HG02938 (cell line): ENCODE measurements around the gene ARV1.
"Not testable (repeated sequence)": the region's sequence is repeated elsewhere in the genome, so short reads cannot be mapped to it uniquely, and the experiment has no call there.

Experiments used
- ATAC-seq: cut with Tn5 transposase; IDR thresholded peaks from one replicate; pipeline ENCODE4 v1.9.1; 2021; ENCODE audit warnings: mild to moderate bottlenecking, moderate library complexity; ENCODE audit not compliant: unreplicated experiment

Gene ARV1

DNA sequence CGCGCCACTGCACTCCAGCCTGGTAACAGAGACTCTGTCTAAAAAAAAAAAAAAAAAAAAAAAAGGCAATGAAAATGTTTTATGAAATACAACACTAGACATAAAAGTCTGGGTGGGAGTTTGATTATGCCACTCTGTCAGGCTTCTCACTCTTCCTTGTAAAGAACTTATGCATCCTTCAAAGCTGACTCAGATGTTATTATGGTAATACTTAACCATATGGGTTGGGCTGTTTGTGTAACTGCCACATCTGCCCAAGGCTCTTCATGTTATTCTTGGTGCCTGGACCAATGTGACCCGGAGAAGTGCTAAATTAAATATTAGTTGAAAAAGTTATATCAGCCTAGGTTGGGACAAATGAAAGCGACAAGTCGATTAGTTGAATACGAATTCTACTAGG, 37.3 kb downstream of the ARV1 start:
- ATAC-seq, result no peak

DNA sequence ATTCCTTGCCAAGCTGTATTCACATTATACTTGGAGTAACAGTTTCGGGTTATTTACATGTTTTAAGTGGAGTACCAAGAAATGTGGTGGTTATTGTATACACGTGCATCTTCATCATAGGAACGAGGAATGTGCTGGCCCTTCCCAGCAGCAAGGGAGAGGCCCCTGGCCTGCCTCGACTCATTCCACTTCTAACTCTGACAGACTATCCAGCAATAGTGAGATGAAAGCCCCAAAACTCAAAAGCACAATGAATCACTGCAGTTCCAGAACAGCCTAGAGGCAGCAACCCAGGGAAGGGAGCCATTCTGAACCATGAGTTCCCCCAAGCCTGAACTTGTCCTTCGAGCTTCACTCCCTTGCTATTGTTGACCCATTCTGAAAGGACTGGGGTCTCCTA, 38.1 kb downstream of the ARV1 start:
- no peak for ATAC-seq

DNA sequence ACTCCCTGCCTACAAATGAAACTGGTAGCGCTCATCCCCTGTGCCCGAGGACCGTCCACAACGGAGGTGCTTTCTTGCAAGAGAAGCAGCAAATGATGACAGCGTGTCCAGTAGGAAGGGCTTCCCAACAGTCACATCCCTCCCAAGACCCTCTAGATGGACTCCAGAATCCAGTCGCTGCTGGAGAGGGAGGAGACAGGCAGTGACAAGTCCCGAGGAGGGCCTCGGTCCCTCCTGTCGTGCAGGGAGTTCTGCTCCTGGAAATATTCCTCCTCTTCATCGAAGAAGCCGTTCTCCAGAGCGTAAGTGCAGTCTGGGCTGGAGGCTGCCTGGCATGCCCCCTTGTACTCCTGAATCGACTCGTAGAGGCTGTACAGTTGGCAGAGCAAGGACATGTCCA, 40.8 kb downstream of the ARV1 start:
- no peak for ATAC-seq

DNA sequence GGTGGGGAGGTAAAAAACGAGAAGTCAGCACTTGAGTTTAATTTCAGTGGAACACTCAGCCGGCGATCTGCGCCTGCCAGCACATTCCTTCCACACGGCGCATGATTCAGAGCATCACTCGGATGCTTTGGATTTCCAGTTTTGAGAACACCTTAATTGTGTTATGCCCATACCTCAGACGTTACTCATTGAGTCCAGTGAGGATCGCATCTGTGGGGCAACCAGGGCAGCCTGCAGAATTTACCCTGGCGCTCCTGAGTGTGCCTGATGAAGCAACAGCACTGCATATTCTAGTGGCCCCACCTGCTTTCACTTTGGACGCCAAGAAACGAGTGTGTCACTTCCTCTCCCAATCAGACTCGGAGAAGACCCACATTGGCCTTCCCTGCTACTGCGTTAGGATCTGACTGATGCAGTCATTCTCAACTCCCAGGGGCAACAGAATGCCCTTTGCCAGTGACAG, 41.3 kb downstream of the ARV1 start:
- ATAC-seq, result no peak

DNA sequence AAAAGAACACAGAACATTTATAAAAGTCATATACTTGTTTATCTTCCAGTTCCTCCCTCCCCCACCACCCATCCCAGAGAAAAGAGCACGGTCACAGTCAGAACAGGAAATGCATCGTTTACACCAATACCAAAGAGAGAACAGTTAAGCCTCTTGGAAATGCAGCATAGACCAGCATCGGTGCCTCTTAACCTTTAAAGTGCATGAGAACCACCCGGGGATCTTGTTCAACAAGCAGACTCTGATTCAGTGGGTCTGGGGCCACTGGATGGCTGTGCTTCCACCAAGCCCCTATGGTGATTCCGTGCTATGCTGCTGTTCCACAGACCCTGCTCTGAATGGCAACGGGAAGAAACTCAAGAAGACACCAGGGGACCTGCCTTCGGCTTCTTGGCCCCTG, 41.9 kb downstream of the ARV1 start:
- no peak for ATAC-seq

DNA sequence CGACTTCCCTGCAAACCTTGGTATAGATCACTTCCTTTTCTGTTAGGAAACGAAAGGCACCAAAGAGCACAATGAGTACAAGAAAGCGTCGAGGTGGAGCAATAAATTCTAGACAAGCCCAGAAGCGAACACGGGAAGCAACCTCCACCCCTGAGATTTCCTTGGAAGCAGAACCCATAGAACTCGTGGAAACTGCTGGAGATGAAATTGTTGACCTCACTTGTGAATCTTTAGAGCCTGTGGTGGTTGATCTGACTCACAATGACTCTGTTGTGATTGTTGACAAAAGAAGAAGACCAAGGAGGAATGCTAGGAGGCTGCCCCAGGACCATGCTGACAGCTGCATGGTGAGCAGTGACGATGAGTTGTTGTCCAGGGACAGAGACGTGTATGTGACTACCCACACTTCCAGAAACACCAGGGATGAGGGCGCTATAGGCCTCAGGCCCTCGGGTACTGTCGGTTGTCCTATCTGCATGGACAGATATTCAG, 42.7 kb downstream of the ARV1 start:
- ATAC-seq, result no peak

DNA sequence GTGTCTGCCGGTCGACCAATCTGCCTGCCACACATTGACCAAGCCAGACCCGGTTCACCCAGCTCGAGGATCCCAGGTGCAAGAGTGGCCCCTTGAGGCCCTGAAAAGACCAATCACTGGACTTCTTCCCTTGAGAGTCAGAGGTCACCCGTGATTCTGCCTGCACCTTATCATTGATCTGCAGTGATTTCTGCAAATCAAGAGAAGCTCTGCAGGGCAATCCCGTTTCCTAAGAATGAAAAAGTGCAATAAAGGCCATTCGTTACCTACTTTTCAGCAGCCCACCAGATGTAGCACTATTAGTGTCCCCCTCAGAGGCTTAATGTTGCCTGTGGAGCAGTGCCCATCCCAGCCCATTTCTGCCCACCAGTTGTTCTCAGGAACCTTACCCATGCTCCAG, 43.6 kb downstream of the ARV1 start:
- ATAC-seq, result not testable (repeated sequence)

DNA sequence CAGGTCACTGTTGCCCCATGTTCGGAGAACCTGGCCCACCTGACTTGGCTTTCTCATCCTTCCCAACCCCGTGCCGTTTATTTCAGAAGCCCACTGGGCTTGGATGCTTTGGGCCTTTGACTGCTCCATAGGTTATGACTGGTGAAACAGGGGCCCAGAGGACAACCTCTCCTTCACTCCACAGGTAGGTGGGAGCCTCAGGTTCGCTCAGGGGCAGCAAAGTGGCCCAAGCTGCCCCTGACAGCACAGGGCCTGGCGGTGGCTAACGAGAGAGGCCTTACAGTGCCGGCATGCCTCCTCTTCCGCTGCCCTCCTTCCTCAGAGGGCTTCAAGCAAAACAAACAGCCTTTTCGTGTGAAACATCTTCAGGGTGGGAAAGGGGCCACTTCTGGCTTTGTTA, 44.3 kb downstream of the ARV1 start:
- no peak for ATAC-seq

DNA sequence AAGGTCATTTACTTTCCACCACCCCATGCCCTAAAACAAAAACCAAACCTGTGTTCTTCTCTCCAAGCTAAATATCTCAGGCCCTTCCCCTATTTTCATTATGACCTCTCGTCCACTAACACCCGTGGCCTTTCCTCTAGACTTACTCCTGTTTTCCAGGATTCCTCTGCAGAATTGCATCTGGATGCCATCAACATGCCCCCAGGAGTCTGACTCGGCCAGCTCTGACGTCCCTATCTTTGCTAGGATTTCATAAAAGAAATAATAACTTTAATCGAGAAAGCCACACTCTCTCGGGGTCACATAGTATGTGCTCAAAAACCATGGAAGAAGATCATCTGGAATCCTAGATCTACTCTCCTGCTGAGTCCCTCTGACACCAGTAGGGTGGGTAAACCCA, 47.7 kb downstream of the ARV1 start:
- no peak for ATAC-seq

DNA sequence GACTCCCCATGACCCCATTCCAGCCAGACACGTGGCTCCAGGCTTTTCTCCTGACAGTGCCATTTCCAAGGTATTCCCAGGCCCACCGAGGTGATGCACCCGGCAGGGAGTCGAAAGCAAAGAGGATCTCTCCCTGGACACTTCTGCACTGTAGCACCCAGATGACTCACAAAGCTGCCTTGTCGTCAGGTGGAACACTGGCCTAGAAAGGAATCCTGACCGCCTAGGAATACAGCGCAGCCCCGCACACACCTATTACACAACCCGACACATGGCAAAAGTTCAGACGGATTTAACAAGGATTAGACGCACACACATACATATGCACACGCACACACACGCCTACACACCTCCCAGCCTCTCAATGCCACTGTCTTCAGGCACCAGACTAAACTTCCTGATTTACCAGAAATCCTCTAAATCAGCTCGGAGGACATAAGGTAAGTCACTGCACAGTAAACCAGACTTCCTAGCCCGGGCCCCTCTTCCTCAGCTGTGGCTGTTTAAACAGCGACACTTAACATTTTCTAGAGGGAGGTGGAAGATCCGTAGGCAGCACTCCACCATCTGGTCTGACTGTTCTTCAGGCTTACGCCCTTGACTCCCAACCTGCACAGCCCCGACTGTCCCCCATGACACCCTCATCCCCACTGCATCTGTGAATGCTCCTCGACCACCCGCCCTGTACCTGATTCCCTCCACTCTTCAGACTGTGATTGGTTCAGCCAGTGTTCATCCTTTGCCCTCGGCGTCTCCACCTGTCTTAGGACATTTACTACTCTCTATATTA, 48.4 kb downstream of the ARV1 start:
- ATAC-seq, result no peak

DNA sequence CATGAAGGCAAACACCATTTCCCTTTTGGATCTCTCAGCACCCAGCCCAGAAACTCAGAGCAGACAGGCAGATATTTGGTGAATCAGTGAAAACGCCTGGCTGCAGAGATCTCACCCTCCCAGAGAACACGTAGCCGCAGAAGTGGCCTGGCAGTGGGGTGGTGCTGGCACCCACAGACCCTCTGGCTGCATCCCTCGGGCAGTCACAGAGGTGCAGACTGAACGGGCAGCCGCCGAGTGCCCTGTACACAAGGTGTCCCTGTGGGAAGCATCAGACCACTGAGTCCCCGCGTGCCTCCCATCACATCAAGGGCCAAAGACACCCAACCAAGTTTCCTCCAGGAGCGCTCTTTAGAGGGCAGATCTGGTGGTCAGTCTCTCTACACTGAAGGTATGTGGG, 49.1 kb downstream of the ARV1 start:
- ATAC-seq, result no peak

DNA sequence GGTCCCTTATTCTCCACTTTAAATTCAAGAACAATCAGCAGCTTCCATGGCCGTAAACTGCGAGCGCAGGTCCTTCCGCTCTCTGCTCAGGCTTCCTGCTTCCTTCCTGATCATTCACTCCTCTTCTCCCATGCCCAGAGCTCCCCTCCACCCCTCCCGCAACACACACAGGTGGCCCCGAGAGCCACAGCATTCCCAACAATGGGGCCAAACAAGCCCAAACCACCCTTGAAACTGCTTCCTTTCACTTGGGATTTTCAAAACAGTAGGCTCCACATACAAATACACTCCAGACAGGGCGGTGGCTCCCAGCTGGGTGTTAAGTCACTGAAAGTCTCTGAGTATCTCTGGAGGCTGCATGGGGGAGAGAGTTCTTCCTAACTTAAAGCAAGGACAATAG, 49.8 kb downstream of the ARV1 start:
- no peak for ATAC-seq

DNA sequence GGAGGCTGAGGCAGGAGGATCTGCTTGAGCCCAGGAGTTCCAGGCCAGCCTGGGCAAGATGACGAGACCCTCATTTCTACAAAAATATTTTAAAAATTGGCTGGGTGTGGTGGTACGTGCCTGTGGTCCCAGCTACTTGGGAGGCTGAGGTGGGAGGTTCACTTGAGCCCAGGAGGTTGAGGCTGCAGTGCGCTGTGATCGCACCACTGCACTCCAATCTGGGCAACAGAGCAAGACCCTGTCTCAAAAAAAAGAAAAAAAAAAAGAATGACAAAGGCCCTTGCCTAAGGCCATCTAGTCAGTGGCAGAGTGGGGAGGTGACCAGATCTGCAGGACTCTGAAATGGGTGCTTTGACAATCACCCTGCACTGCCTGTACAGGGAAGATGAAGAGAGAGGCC, 50.4 kb downstream of the ARV1 start:
- not testable (repeated sequence) for ATAC-seq

DNA sequence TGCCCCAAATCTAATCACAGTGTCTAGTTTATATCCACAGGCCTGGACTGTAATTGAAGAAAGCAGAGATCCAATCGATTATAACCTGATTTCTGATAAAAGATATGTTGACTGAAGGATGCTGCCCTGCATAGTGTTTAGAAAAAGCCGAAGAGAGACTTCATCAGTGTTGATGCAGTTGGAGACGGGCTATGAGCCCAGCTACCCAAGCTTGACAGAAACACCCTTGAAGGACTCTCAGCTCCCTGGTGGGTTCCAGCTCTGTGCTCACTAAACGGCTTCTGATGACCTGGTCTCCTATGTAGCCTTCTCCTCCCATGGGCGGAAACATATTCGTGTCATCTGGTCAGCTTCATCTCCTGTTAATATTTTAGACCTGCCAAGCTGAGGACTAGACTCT, 50.9 kb downstream of the ARV1 start:
- ATAC-seq, result no peak

DNA sequence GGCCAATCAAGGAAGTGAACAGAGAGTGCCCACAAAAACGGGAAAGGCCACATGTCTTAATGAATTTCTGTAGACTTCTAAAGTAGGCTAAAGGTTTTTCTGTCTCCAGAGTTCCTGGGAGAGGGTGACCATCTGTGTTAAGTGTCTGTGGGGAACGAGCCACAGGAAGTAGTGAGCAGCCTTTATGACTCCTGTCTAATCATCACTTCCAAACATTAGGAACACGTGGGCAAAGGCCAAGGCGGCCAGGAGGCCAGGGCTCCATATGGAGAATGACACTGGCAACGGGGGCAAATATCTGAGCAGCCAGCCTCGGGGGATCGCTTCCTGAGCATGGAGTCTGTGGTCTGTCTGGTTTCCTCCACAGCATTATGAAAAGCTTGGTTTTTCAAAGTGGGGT, 54.1 kb downstream of the ARV1 start:
- ATAC-seq, result no peak

DNA sequence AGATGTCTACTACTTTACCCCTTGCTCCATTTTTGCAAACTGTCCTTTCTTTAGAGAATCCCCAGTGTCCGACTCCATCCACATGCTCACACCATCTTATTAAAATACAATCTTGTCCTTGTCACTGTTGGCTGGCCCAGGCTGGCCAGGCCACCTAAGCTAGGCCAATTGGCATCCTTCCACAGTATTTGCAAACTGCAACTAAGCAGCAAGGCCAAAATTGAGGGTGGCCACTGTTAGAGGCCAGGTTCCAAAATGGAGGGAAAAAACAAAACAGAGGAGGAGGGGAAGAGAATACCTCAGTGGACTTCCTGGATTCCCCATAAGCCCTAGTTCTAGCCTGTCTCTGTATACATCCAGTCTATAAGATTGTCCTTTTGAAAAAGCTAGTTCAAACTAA, 56.9 kb downstream of the ARV1 start:
- ATAC-seq, result no peak

DNA sequence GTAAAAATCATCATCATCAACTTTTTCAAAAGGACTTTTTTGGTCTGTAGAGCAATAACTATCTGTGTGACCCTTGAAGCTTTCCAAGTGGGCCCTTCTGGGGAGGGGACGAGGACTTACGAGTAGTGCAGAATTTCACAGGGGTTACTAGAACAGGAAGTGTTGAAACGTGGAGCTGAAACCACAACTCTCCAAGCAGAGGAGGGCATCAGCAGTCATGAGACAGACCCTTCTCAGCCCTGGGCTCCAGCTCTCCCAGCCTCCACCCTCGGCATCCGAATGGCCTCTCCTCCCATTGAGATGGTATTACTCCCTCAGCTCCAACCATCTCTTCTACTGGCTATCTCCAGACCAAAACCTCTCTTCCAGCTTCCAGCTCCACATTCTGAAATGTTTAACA, 57.5 kb downstream of the ARV1 start:
- no peak for ATAC-seq

DNA sequence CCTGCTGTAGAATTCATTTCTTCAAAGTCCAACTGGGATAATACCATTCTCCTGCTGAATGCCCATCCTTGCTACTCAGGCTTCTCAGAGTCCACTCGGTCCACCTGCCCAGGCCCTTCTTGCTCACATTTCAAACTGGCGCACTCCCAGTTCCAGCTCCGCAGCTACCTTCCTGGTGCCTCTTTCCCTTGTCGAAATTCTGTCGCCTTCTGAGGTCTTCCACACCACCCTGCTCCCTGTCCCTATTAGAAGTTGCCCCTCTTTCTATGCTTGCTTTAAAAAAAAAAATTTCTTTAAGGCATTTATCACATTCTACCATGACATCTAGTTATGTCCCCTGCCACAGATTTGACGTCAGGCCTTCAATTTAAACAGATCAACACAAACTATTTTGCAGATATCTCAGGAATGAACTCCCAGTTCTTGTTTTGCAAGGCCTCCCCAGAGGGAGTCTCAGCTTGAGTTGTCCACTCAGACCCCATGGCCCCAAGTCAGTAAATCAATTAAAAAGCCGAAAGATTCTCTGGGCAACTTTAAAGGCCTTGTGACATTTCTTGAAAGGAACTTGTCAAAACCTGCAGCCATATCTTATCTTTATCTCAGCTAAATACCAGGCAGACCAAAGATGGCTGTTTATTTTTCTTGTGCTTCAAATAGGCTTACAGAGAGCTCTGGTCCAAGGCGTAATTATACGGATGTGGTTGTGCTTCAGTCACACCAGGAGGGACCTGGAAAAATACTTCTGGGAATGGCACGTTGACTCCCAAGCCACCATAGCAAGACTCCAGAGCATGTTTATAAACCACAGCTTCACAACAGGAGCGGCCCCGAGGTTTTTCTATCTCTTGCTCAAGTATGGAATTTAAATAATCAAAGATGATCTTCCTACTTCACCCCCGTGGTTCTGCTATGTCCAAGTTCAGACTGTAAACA, 59.0 kb downstream of the ARV1 start:
- ATAC-seq, result no peak

DNA sequence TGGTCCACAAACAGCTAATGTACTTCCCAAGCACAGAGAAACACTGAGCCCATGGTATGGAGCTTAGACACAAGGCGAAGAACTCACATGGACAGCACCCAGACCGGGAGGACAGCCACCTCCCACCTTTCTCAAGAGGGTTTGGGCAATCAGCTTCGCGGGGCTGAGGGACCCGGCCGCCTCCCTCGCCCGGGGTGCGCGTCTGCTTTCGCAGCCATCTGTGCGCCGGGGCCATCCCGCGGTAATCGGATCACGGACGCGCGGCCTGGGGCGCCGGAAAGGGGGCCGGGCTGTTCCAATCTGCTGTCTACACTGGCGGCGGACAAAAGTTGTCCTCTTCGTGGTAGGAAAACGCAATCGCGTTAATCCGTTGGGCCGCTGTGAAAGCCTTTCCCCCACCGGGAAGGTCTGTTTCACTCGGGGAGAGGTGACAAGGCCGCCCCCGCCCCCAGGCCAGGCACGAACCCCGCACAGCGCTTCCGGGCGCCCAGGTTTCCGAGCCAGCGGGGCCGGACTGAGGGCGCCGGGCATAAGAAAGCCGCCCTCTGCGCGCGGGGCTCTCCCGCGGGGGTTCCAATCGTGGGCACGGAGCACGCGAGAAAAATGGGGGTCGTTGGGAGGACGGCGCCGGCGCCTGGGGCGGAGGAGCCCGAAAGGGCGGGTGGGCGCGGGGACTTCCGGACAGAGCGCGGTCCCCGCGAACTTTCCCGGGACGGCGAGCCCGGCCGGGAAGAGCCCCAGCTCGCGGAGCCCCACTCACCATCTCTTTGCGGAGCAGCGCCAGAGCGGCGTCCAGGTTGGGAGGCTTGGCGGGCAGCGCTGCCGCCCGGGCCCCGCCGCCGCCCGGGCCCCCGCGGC, 60.5 kb downstream of the ARV1 start:
- peak; percentile 35 for ATAC-seq

DNA sequence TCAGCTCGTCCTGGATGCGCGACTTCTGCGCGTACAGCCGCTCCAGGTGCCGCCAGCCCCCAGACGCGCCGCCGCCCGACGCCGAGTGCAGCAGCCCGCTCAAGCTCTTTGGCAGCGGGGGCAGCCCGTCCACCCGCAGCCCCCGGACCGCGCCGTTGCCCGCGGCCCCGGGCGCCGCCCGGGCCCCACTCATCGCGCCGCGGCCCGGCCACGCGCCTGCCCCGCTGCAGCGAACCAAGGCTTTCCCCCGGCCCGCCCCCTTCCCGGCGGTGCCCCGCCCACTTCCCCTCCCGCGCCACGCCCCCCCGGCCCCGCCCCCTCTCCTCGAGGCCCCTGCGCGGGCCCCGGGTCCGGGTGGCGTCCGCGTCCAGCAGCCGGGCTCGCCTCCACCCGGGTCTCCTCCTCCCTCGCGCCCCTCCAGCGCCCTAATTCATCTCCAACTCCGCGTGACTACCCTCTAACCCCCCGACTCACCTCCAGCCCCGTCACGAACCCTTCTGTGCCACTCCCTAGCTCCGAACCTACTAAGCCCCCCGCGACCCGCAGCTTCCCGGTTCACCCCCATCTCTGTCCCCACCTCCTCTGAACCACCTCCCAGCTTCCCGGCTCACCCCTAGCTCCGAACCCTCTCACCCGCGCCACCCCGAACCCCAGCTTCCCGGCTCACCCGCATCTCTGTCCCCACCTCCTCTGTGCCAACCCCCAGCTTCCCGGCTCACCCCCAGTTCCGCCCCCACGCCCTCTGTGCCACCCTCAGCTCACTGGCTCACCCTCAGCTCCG, 61.3 kb downstream of the ARV1 start, which contains the start of gene FAM89A:
Gene FAM89A, minus strand, starts transcription at position 236 of the 781 bp plus-strand sequence. Its CDS starts 43 bp downstream, at position 193.
- peak; percentile 48 for ATAC-seq
